PC-9 (cell line): ENCODE measurements around the gene EXOC4. TPM values are rescaled to one million over a fixed set of nuclear protein-coding genes. Genes with fewer than 3 reads are reported as not detected.

Experiments
- BruUV-seq: library from RNA; stranded (reverse); fragments of 400-500 nt; replicated peaks from 2 replicates; lab custom pipeline; 2021; lab: Mats Ljungman, UMichigan
- CTCF ChIA-PET: fragments of 300-600 bp; sonication (Branson Sonifier 250); formaldehyde crosslinking; loops from one replicate; lab custom pipeline; 2022; ENCODE audit warnings: antibody characterized with exemption; lab: Charles Lee
- POLR2A ChIA-PET: fragments of 300-600 bp; sonication (Branson Sonifier 250); formaldehyde crosslinking; loops from one replicate; lab custom pipeline; 2022; ENCODE audit warnings: antibody characterized with exemption; ENCODE audit not compliant: unreplicated experiment; lab: Charles Lee
- DNase-seq, 2 experiments: peaks; one replicate each; pipeline versions ENCODE4 v3.0.0 to v3.0.0-alpha.2; 2015 to 2022; ENCODE audit warnings: mixed read lengths in 1 of 2
- H2AFZ ChIP-seq: fragments of 200-600 bp; sonication (generic); 2 replicates; pipeline ENCODE4 v1.8.1; 2017; ENCODE audit warnings: antibody characterized with exemption
- H3F3A ChIP-seq: fragments of 200-600 bp; sonication (generic); 2 replicates; pipeline ENCODE4 v1.8.1; 2017; ENCODE audit warnings: antibody characterized with exemption, mild to moderate bottlenecking, low read depth; ENCODE audit not compliant: insufficient read depth
- H3K27ac ChIP-seq: fragments of 200-600 bp; sonication (generic); 2 replicates; pipeline ENCODE4 v1.6.1; 2016; ENCODE audit warnings: mixed run types
- H3K27me3 ChIP-seq: fragments of 200-600 bp; sonication (generic); 2 replicates; pipeline ENCODE4 v1.6.1; 2016; ENCODE audit warnings: low read depth, mixed run types; ENCODE audit not compliant: insufficient read depth
- H3K36me3 ChIP-seq: fragments of 200-600 bp; sonication (generic); 2 replicates; pipeline ENCODE4 v1.6.1; 2016; ENCODE audit warnings: low read depth, mixed run types
- H3K4me1 ChIP-seq: fragments of 200-600 bp; sonication (generic); replicated peaks from 2 replicates; pipeline ENCODE4 v1.6.1; 2016; ENCODE audit warnings: mixed run types; ENCODE audit not compliant: insufficient read depth
- H3K4me2 ChIP-seq: fragments of 200-600 bp; sonication (generic); 2 replicates; pipeline ENCODE4 v1.6.1; 2017; ENCODE audit warnings: mixed run types
- H3K4me3 ChIP-seq: fragments of 200-600 bp; sonication (generic); 2 replicates; pipeline ENCODE4 v1.6.1; 2016; ENCODE audit warnings: mixed run types
- H3K79me2 ChIP-seq: fragments of 200-600 bp; sonication (generic); 2 replicates; pipeline ENCODE4 v1.6.1; 2017; ENCODE audit warnings: low read depth, mixed run types
- H3K9me2 ChIP-seq: fragments of 200-600 bp; sonication (generic); 2 replicates; pipeline ENCODE4 v1.8.1; 2017; ENCODE audit warnings: mild to moderate bottlenecking; ENCODE audit not compliant: insufficient read depth
- H3K9me3 ChIP-seq: fragments of 200-600 bp; sonication (generic); 2 replicates; pipeline ENCODE4 v1.8.1; 2016; ENCODE audit warnings: low read depth; ENCODE audit not compliant: insufficient read depth
- H4K20me1 ChIP-seq: fragments of 200-600 bp; sonication (generic); 2 replicates; pipeline ENCODE4 v1.8.1; 2017; ENCODE audit not compliant: insufficient read depth
- CTCF ChIP-seq: fragments of 200-600 bp; sonication (generic); conservative IDR thresholded peaks from 2 replicates; pipeline ENCODE4 v1.6.1; 2017; ENCODE audit warnings: mixed run types, antibody characterized with exemption, mild to moderate bottlenecking, moderate library complexity
- EZH2 ChIP-seq: fragments of 200-600 bp; sonication (generic); IDR thresholded peaks from 2 replicates; pipeline ENCODE4 v1.8.0; 2017; ENCODE audit warnings: antibody characterized with exemption, low read depth
- intact Hi-C: fragments of 100-400 bp; cut with micrococcal nuclease; formaldehyde crosslinking; loops from one replicate; pipeline ENCODE4 v1.10.0; 2022; ENCODE audit not compliant: unreplicated experiment
- total RNA-seq: library from RNA; stranded (reverse); gene quantifications from 2 replicates; pipeline ENCODE4 v1.2.3, GENCODE V29; 2021

EXOC4 gene
- total RNA-seq, 1 experiment from 2014 or later = 101 TPM

- H3K9me2 ChIP-seq = no peaks in the 10 kb centered on the region
- TF ChIP-seq CTCF = no peak
- TF ChIP-seq EZH2 = no peak
- H3K27ac ChIP-seq = no peak overlapping the region
- no peak overlapping the region for H3K4me3 ChIP-seq
- no peaks in the 10 kb centered on the region for H3K36me3 ChIP-seq
- no peak overlapping the region for H3K4me2 ChIP-seq
- H4K20me1 ChIP-seq = no peaks in the 10 kb centered on the region
- ChIA-PET CTCF (no interaction called here), POLR2A (no interaction called here)
- no peaks in the 10 kb centered on the region for H3K4me1 ChIP-seq
- no peaks in the 10 kb centered on the region for H3K27me3 ChIP-seq
- no peaks in the 10 kb centered on the region for H3K79me2 ChIP-seq
- H2AFZ ChIP-seq = no peak overlapping the region
- DNase-seq = no peak
- H3F3A ChIP-seq = no peaks in the 10 kb centered on the region
- BruUV-seq = no TSS peak
- intact Hi-C loops = no loop called here
- no peaks in the 10 kb centered on the region for H3K9me3 ChIP-seq
Observed at GRCh38 chr7:133797818-133798520, 545.1 kb downstream of the EXOC4 start.

DNA sequence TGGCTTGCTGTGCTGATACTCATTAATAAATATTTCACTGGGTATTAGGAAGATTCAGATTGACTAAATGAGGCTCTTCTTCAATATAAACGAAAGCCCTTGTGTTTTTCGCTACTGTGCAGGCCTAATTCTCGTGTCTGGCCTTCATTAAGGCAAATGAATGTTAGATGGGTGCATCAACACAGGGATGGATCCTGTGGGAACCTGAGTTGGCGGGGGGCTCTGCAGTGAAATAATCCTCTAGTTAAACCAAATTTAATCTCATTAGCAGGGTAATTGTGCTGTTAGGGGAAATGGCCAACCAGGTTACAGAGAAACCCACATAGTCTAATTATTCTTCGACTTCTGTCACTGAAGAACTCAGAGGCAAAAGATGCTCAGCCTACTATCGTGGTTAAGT, 548.5 kb downstream of the EXOC4 start:
- Histone ChIP-seq H3K9me3 (no peaks in the 10 kb centered on the region), H2AFZ (no peak overlapping the region), H3K27me3 (no peaks in the 10 kb centered on the region), H3F3A (no peaks in the 10 kb centered on the region), H3K79me2 (no peaks in the 10 kb centered on the region), H3K9me2 (no peaks in the 10 kb centered on the region), H3K4me3 (no peak overlapping the region), H4K20me1 (no peaks in the 10 kb centered on the region), H3K27ac (no peak overlapping the region), H3K36me3 (no peaks in the 10 kb centered on the region), H3K4me1 (no peaks in the 10 kb centered on the region), H3K4me2 (no peak overlapping the region)
- no peak for DNase-seq
- intact Hi-C loops = no loop called here
- ChIA-PET POLR2A (no interaction called here), CTCF (no interaction called here)
- TF ChIP-seq CTCF = no peak
- no peak for TF ChIP-seq EZH2
- BruUV-seq = no TSS peak

DNA sequence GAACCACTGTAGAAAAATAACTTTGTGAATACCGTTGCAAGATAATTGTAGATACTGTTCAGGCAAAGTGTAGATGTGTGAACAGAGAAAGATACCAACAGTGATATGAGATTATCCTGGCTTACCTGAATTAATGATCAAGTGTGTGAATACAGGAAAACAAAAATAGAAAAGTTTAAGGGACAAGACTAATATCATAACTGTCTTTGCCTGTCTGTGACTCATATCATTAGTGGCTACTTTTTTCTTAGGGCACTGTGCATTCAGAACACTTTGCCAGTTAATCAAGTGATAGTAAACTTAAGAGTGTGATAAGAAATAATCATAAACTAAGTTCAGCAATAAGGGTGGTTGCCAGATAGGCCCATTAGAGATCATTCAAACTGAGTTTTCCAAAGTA, 551.2 kb downstream of the EXOC4 start:
- Histone ChIP-seq H3K4me2 (no peak overlapping the region), H3K36me3 (no peaks in the 10 kb centered on the region), H2AFZ (no peak overlapping the region), H3K4me1 (no peaks in the 10 kb centered on the region), H3K27me3 (no peaks in the 10 kb centered on the region), H3K79me2 (no peaks in the 10 kb centered on the region), H3F3A (no peaks in the 10 kb centered on the region), H3K27ac (no peak overlapping the region), H3K4me3 (no peak overlapping the region), H3K9me3 (no peaks in the 10 kb centered on the region), H3K9me2 (no peaks in the 10 kb centered on the region), H4K20me1 (no peaks in the 10 kb centered on the region)
- no peak for TF ChIP-seq EZH2
- TF ChIP-seq CTCF = no peak
- intact Hi-C loops = no loop called here
- no TSS peak for BruUV-seq
- no peak for DNase-seq
- CTCF ChIA-PET = no interaction called here
- POLR2A ChIA-PET = no interaction called here
